H1 (cell line): ENCODE data around the gene AFG1L. TPM values are rescaled to one million over a fixed set of nuclear protein-coding genes. Genes with fewer than 3 reads are reported as not detected.

Experiments
- CTCF ChIA-PET: fragments of 300-600 bp; sonication (Branson Sonifier 250); formaldehyde crosslinking; loops from one replicate; lab custom pipeline; 2021; ENCODE audit not compliant: partially characterized antibody; lab: Charles Lee
- POLR2A ChIA-PET: fragments of 300-600 bp; sonication (Branson Sonifier 250); formaldehyde crosslinking; loops from one replicate; lab custom pipeline; 2021; ENCODE audit warnings: inconsistent platforms; ENCODE audit not compliant: partially characterized antibody; lab: Charles Lee
- DNase-seq, 2 experiments: peaks; one replicate each; pipeline versions ENCODE4 v3.0.0 to v3.0.0-alpha.2; 2010 to 2022; ENCODE audit warnings: low spot score in 2 of 2, low read depth in 1 of 2, mixed read lengths in 1 of 2
- FAIRE-seq: peaks from 2 replicates; lab custom pipeline; 2011; peaks lifted over from hg19 to GRCh38; lab: Jason Lieb, UNC
- H2AFZ ChIP-seq: 2 replicates; pipeline ENCODE4 v1.8.1; 2012; ENCODE audit warnings: low read length, inconsistent platforms
- H2AK5ac ChIP-seq: 2 replicates; pipeline ENCODE4 v1.6.1; 2013; ENCODE audit warnings: low read depth, low read length
- H2BK120ac ChIP-seq: replicated peaks from 2 replicates; pipeline ENCODE3; 2013; ENCODE audit warnings: low read depth, low read length, inconsistent platforms
- H2BK12ac ChIP-seq: 2 replicates; pipeline ENCODE4 v1.6.1; 2013; ENCODE audit warnings: low read depth, low read length
- H2BK15ac ChIP-seq: 2 replicates; pipeline ENCODE4 v1.6.1; 2013; ENCODE audit warnings: low read length
- H2BK20ac ChIP-seq: 2 replicates; pipeline ENCODE4 v1.6.1; 2013; ENCODE audit warnings: low read length
- H2BK5ac ChIP-seq: 2 replicates; pipeline ENCODE4 v1.6.1; 2013; ENCODE audit warnings: low read depth, low read length
- H3K14ac ChIP-seq: 2 replicates; pipeline ENCODE4 v1.6.1; 2013; ENCODE audit warnings: inconsistent platforms; ENCODE audit not compliant: insufficient read length
- H3K18ac ChIP-seq: 2 replicates; pipeline ENCODE4 v1.6.1; 2013; ENCODE audit warnings: low read length; ENCODE audit errors: extremely low read depth
- H3K23ac ChIP-seq: 2 replicates; pipeline ENCODE4 v1.6.1; 2013; ENCODE audit warnings: inconsistent platforms; ENCODE audit not compliant: insufficient read length
- H3K23me2 ChIP-seq: 2 replicates; pipeline ENCODE4 v1.6.1; 2013; ENCODE audit warnings: low read depth, low read length
- H3K27ac ChIP-seq: 2 replicates; pipeline ENCODE4 v1.6.1; 2011; ENCODE audit warnings: low read depth, low read length, inconsistent platforms
- H3K27me3 ChIP-seq, 4 experiments: replicated peaks in 1 of 4; 1 replicate in 1 of 4; 2 replicates in 3 of 4; pipeline versions ENCODE4 v1.6.1 to v1.8.1; 2011 to 2013; ENCODE audit warnings: low read length in 3 of 4, mild to moderate bottlenecking in 3 of 4, inconsistent platforms in 2 of 4, mixed read lengths in 2 of 4, moderate library complexity in 1 of 4; ENCODE audit not compliant: control insufficient read depth in 3 of 4, insufficient read depth in 3 of 4; ENCODE audit errors: extremely low read depth in 1 of 4
- H3K36me3 ChIP-seq, 4 experiments: 2 replicates each; pipeline versions ENCODE4 v1.6.1 to v1.8.1; 2011 to 2013; ENCODE audit warnings: mild to moderate bottlenecking in 4 of 4, low read length in 3 of 4, moderate library complexity in 2 of 4, control low read depth in 1 of 4, inconsistent platforms in 1 of 4; ENCODE audit not compliant: insufficient read depth in 4 of 4, control insufficient read depth in 2 of 4
- H3K4ac ChIP-seq: replicated peaks from 2 replicates; pipeline ENCODE3; 2013; ENCODE audit warnings: low read length, low read depth, mixed read lengths, inconsistent platforms; ENCODE audit not compliant: insufficient read length
- H3K4me1 ChIP-seq, 4 experiments: replicated peaks in 1 of 4; 1 replicate in 1 of 4; 2 replicates in 3 of 4; pipeline versions ENCODE4 v1.6.1 to v1.8.1; 2011 to 2013; ENCODE audit warnings: low read length in 3 of 4, inconsistent platforms in 2 of 4, mixed read lengths in 1 of 4; ENCODE audit not compliant: insufficient read depth in 4 of 4, control insufficient read depth in 3 of 4
- H3K4me2 ChIP-seq, 2 experiments: 2 replicates each; pipeline versions ENCODE4 v1.6.1 to v1.8.1; 2011 to 2013; ENCODE audit warnings: low read depth in 2 of 2, low read length in 2 of 2, control low read depth in 1 of 2, inconsistent platforms in 1 of 2, mild to moderate bottlenecking in 1 of 2; ENCODE audit not compliant: insufficient read depth in 1 of 2
- H3K4me3 ChIP-seq, 4 experiments: fragments of 200-600, 300-600 bp in 1 of 4; sonication (generic), shearing (Covaris generic), sonication (Bioruptor Twin) in 1 of 4; 2 replicates each; pipeline versions ENCODE4 v1.5.1 to v1.8.1; 2011 to 2016; ENCODE audit warnings: low read length in 4 of 4, low read depth in 3 of 4, control low read depth in 2 of 4, inconsistent platforms in 2 of 4, mild to moderate bottlenecking in 2 of 4, mixed read lengths in 1 of 4, moderate library complexity in 1 of 4; ENCODE audit not compliant: insufficient read depth in 2 of 4; ENCODE audit errors: extremely low read depth in 1 of 4
- H3K56ac ChIP-seq: replicated peaks from 2 replicates; pipeline ENCODE3; 2013; ENCODE audit warnings: low read depth, mild to moderate bottlenecking, mixed read lengths, low read length, inconsistent platforms; ENCODE audit not compliant: insufficient read length
- H3K79me1 ChIP-seq: 2 replicates; pipeline ENCODE4 v1.6.1; 2013; ENCODE audit warnings: low read depth, low read length, control low read depth
- H3K79me2 ChIP-seq, 2 experiments: 2 replicates each; pipeline versions ENCODE4 v1.6.1 to v1.8.1; 2012 to 2013; ENCODE audit warnings: low read length in 2 of 2, mild to moderate bottlenecking in 2 of 2, inconsistent platforms in 1 of 2; ENCODE audit not compliant: insufficient read depth in 2 of 2, control insufficient read depth in 1 of 2
- H3K9ac ChIP-seq, 4 experiments: replicated peaks in 1 of 4; 1 replicate in 1 of 4; 2 replicates in 3 of 4; pipeline versions ENCODE4 v1.6.1 to v1.8.1; 2011 to 2013; ENCODE audit warnings: low read depth in 3 of 4, low read length in 3 of 4, control low read depth in 2 of 4, mild to moderate bottlenecking in 2 of 4, moderate library complexity in 2 of 4, inconsistent platforms in 1 of 4; ENCODE audit errors: extremely low read depth in 1 of 4
- H3K9me3 ChIP-seq, 2 experiments: 2 replicates each; pipeline versions ENCODE4 v1.6.1 to v1.8.1; 2012 to 2013; ENCODE audit warnings: mild to moderate bottlenecking in 2 of 2, moderate library complexity in 2 of 2, control low read depth in 1 of 2, inconsistent platforms in 1 of 2, low read depth in 1 of 2, low read length in 1 of 2, mixed read lengths in 1 of 2; ENCODE audit not compliant: insufficient read depth in 2 of 2
- H4K20me1 ChIP-seq, 2 experiments: replicated peaks in 1 of 2; 2 replicates each; pipeline versions ENCODE3 to v1.8.1; 2011 to 2013; ENCODE audit warnings: inconsistent platforms in 2 of 2, low read length in 2 of 2, mild to moderate bottlenecking in 1 of 2; ENCODE audit not compliant: insufficient read depth in 2 of 2, control insufficient read depth in 1 of 2
- H4K5ac ChIP-seq: 2 replicates; pipeline ENCODE4 v1.6.1; 2013; ENCODE audit warnings: low read length, low read depth, mixed read lengths, inconsistent platforms; ENCODE audit not compliant: insufficient read length
- H4K8ac ChIP-seq: 2 replicates; pipeline ENCODE4 v1.8.0; 2013; ENCODE audit warnings: mild to moderate bottlenecking, moderate library complexity, low read length, inconsistent platforms; ENCODE audit not compliant: insufficient read depth; ENCODE audit errors: extremely low read depth
- H4K91ac ChIP-seq: replicated peaks from 2 replicates; pipeline ENCODE3; 2013; ENCODE audit warnings: low read length, mixed read lengths, inconsistent platforms; ENCODE audit not compliant: insufficient read length
- BACH1 ChIP-seq: IDR thresholded peaks from 2 replicates; pipeline ENCODE4 v1.6.1; 2012; ENCODE audit warnings: low read length, improper control_type of control experiment
- CHD1 ChIP-seq: IDR thresholded peaks from 2 replicates; pipeline ENCODE4 v1.6.1; 2012; ENCODE audit warnings: low read depth, low read length, improper control_type of control experiment
- CTBP2 ChIP-seq: IDR thresholded peaks from 2 replicates; pipeline ENCODE4 v1.7.0; 2011; ENCODE audit warnings: borderline replicate concordance, mild to moderate bottlenecking, moderate library complexity, mixed read lengths, low read length; ENCODE audit not compliant: insufficient read depth, insufficient read length
- EGR1 ChIP-seq: IDR thresholded peaks from 2 replicates; pipeline ENCODE4 v1.6.1; 2011; ENCODE audit warnings: low read depth, low read length, borderline replicate concordance
- EP300 ChIP-seq, 2 experiments: IDR thresholded peaks; 1 replicate in 1 of 2; 2 replicates in 1 of 2; pipeline ENCODE4 v1.6.1; 2011 to 2012; ENCODE audit warnings: low read depth in 2 of 2, low read length in 2 of 2, mild to moderate bottlenecking in 2 of 2, borderline replicate concordance in 1 of 2, inconsistent platforms in 1 of 2, moderate library complexity in 1 of 2
- POLR2A ChIP-seq, 2 experiments: IDR thresholded peaks; 1 replicate in 1 of 2; 2 replicates in 1 of 2; pipeline ENCODE4 v1.6.1; 2011; ENCODE audit warnings: low read depth in 2 of 2, low read length in 2 of 2, mild to moderate bottlenecking in 2 of 2; ENCODE audit errors: control extremely low read depth in 1 of 2
- RAD21 ChIP-seq, 2 experiments: IDR thresholded peaks in 1 of 2; conservative IDR thresholded peaks in 1 of 2; 2 replicates each; pipeline ENCODE4 v1.6.1; 2011; ENCODE audit warnings: low read depth in 2 of 2, low read length in 2 of 2, improper control_type of control experiment in 1 of 2, inconsistent platforms in 1 of 2, mild to moderate bottlenecking in 1 of 2, moderate library complexity in 1 of 2
- SRF ChIP-seq: IDR thresholded peaks from 2 replicates; pipeline ENCODE4 v1.6.1; 2011; ENCODE audit warnings: mild to moderate bottlenecking, low read depth, low read length, moderate library complexity
- SUZ12 ChIP-seq: fragments of 200-600 bp; sonication (generic); IDR thresholded peaks from 2 replicates; pipeline ENCODE4 v1.6.1; 2012; ENCODE audit warnings: mild to moderate bottlenecking, inconsistent platforms, low read length, moderate library complexity, mixed read lengths
- TAF1 ChIP-seq: IDR thresholded peaks from 2 replicates; pipeline ENCODE4 v1.6.1; 2011; ENCODE audit warnings: mild to moderate bottlenecking, low read depth, low read length
- TEAD4 ChIP-seq: IDR thresholded peaks from 2 replicates; pipeline ENCODE4 v1.6.1; 2012; ENCODE audit warnings: low read depth, low read length, inconsistent platforms, mixed read lengths
- USF2 ChIP-seq: IDR thresholded peaks from 2 replicates; pipeline ENCODE4 v1.6.1; 2011; ENCODE audit warnings: low read length, improper control_type of control experiment
- YY1 ChIP-seq: IDR thresholded peaks from 2 replicates; pipeline ENCODE4 v1.6.1; 2011; ENCODE audit warnings: low read depth, mild to moderate bottlenecking, low read length
- WGBS, 2 experiments: shearing (Covaris generic) in 1 of 2; methylation state at CpG; one replicate each; pipeline versions ENCODE4 v1.1.6 to v1.1.7; 2013 to 2015; ENCODE audit warnings: low lambda C conversion rate in 2 of 2, mixed read lengths in 2 of 2, inconsistent platforms in 1 of 2, low coverage in 1 of 2, missing lambda C conversion rate in 1 of 2; ENCODE audit not compliant: insufficient replicate concordance in 2 of 2, insufficient coverage in 1 of 2, insufficient read length in 1 of 2; ENCODE audit errors: extremely low coverage in 1 of 2, missing lambda C conversion rate in 1 of 2; 5-methylcytosine and 5-hydroxymethylcytosine counted together
- polyA plus RNA-seq, 7 experiments: library from polyadenylated mRNA; depleted of rRNA in 3 of 7; stranded (reverse) in 5 of 7; unstranded in 2 of 7; fragments of >200 nt in 5 of 7; fragments of 200-250 nt in 2 of 7; gene quantifications; 1 replicate in 5 of 7; 2 replicates in 1 of 7; 4 replicates in 1 of 7; pipeline versions ENCODE4 v1.2.1 to v1.2.3, GENCODE V29; 2011 to 2013; ENCODE audit warnings: missing spikeins in 2 of 7, mixed read lengths in 2 of 7
- total RNA-seq: library from RNA; stranded (reverse); fragmentation: NEBNext Ultra II Directional; extraction: Animal tissue kit (Norgen Biotek cat#: 25700); gene quantifications from 2 replicates; pipeline ENCODE4 v1.2.1, GENCODE V29; 2021

The AFG1L gene
- total and polyA plus RNA-seq, 2 of the 8 experiments (the other 6 are each of a cell fraction or from before 2014, with no cell fraction given) = 0.98 to 5.7 TPM

- Histone ChIP-seq H2BK15ac (no peak overlapping the region), H3K14ac (no peak overlapping the region), H4K91ac (no peak overlapping the region), H3K27ac (no peak overlapping the region), H3K23ac (no peak overlapping the region), H3K79me2 (no peaks in the 10 kb centered on the region), H2BK20ac (no peak overlapping the region), H2BK12ac (no peak overlapping the region), H3K4me2 (no peak overlapping the region), H2BK120ac (no peak overlapping the region), H3K9me3 (no peaks in the 10 kb centered on the region), H4K8ac (no peak overlapping the region), H2AK5ac (no peak overlapping the region), H3K56ac (no peak overlapping the region), H3K4me1 (no peaks in the 10 kb centered on the region), H3K27me3 (no peaks in the 10 kb centered on the region), H3K4me3 (no peak overlapping the region), H2AFZ (no peak overlapping the region), H3K9ac (no peak overlapping the region), H4K5ac (no peak overlapping the region), H3K23me2 (no peaks in the 10 kb centered on the region), H3K79me1 (no peaks in the 10 kb centered on the region), H2BK5ac (no peak overlapping the region), H4K20me1 (peaks cover 0 to 1% of the 10 kb centered on the region in 2 experiments), H3K18ac (no peak overlapping the region), H3K36me3 (no peaks in the 10 kb centered on the region), H3K4ac (no peak overlapping the region)
- 93% methylated on average over 6 of the region's 6 CpGs; no CpG with 5 or more reads in 1 of the 2 experiments for WGBS, 2 experiments
- TF ChIP-seq EP300 (IDR thresholded peaks at IDR 0.05; ENCODE audit: borderline replicate concordance in 1 of 2, low read depth in 2 of 2, low read length in 2 of 2) (no peak), POLR2A (IDR thresholded peaks at IDR 0.05; ENCODE audit: control extremely low read depth in 1 of 2, low read depth in 2 of 2, low read length in 2 of 2) (no peak), USF2 (no peak), SUZ12 (no peak), EGR1 (no peak), SRF (no peak), RAD21 (IDR thresholded peaks at IDR 0.05 in 1 of 2, conservative IDR thresholded peaks at IDR 0.05 in 1 of 2; ENCODE audit: low read depth in 2 of 2, low read length in 2 of 2) (no peak), TEAD4 (no peak), CHD1 (no peak), CTBP2 (no peak), YY1 (no peak), TAF1 (no peak), BACH1 (no peak)
- FAIRE-seq (no peak), DNase-seq (no peak)
- POLR2A ChIA-PET = no interaction called here
- CTCF ChIA-PET = interaction anchor here (1.3 to 1.7 kb wide), 2 partner anchors 12 to 14 kb away, joined by 4 read pairs; no protein-coding TSS in a partner anchor
Measured at GRCh38 chr6:108421366-108421765, 126.5 kb downstream of the AFG1L start.
